Keratinocyte (primary cell): Measurements from ENCODE around the gene LDLRAP1. TPM values are rescaled to one million over a fixed set of nuclear protein-coding genes. Genes with fewer than 3 reads are reported as not detected.

Experiments used
- DNase-seq: peaks from one replicate; pipeline ENCODE4 v3.0.0-alpha.2; 2011; ENCODE audit warnings: low read depth, missing footprints, low spot score
- FAIRE-seq: peaks from 2 replicates; lab custom pipeline; 2011; peaks lifted over from hg19 to GRCh38; lab: Jason Lieb, UNC
- H2AFZ ChIP-seq: 2 replicates; pipeline ENCODE4 v1.6.0; 2012; ENCODE audit warnings: low read length, control low read depth, inconsistent platforms; ENCODE audit not compliant: control insufficient read depth
- H3K27ac ChIP-seq: 2 replicates; pipeline ENCODE4 v1.5.1; 2011; ENCODE audit warnings: low read length; ENCODE audit not compliant: control insufficient read depth, insufficient read depth
- H3K27me3 ChIP-seq: 3 replicates; pipeline ENCODE4 v1.6.0; 2011; ENCODE audit warnings: low read length; ENCODE audit not compliant: control insufficient read depth, insufficient read depth; ENCODE audit errors: extremely low read depth
- H3K36me3 ChIP-seq, 2 experiments: 2 replicates in 1 of 2; 3 replicates in 1 of 2; pipeline ENCODE4 v1.5.1; 2011; ENCODE audit warnings: low read length in 2 of 2, mild to moderate bottlenecking in 1 of 2; ENCODE audit not compliant: control insufficient read depth in 2 of 2, insufficient read depth in 2 of 2; ENCODE audit errors: extremely low read depth in 1 of 2
- H3K4me1 ChIP-seq: 3 replicates; pipeline ENCODE4 v1.5.1; 2011; ENCODE audit warnings: low read length; ENCODE audit not compliant: control insufficient read depth, insufficient read depth; ENCODE audit errors: extremely low read depth
- H3K4me2 ChIP-seq: 3 replicates; pipeline ENCODE4 v1.6.0; 2011; ENCODE audit warnings: low read depth, low read length; ENCODE audit not compliant: control insufficient read depth, insufficient read depth; ENCODE audit errors: extremely low read depth
- H3K4me3 ChIP-seq, 3 experiments: fragments of 200-600 bp in 1 of 3; sonication (generic) in 1 of 3; 2 replicates in 2 of 3; 3 replicates in 1 of 3; pipeline ENCODE4 v1.5.1; 2011 to 2016; ENCODE audit warnings: low read length in 3 of 3, mild to moderate bottlenecking in 3 of 3, control low read depth in 2 of 3, inconsistent platforms in 1 of 3, low read depth in 1 of 3, mixed read lengths in 1 of 3, mixed run types in 1 of 3, moderate library complexity in 1 of 3; ENCODE audit not compliant: control insufficient read depth in 2 of 3, insufficient read depth in 2 of 3; ENCODE audit errors: extremely low read depth in 1 of 3
- H3K79me2 ChIP-seq: 2 replicates; pipeline ENCODE4 v1.6.0; 2012; ENCODE audit warnings: low read length; ENCODE audit not compliant: control insufficient read depth, insufficient read depth
- H3K9ac ChIP-seq: 3 replicates; pipeline ENCODE4 v1.6.0; 2011; ENCODE audit warnings: low read length; ENCODE audit not compliant: control insufficient read depth, insufficient read depth; ENCODE audit errors: extremely low read depth
- H3K9me1 ChIP-seq: 3 replicates; pipeline ENCODE4 v1.6.0; 2011; ENCODE audit warnings: low read length; ENCODE audit not compliant: control insufficient read depth, insufficient read depth; ENCODE audit errors: extremely low read depth
- H3K9me3 ChIP-seq: 2 replicates; pipeline ENCODE4 v1.5.1; 2012; ENCODE audit warnings: low read depth, low read length; ENCODE audit not compliant: control insufficient read depth
- H4K20me1 ChIP-seq: 3 replicates; pipeline ENCODE4 v1.6.0; 2011; ENCODE audit warnings: low read length; ENCODE audit not compliant: control insufficient read depth, insufficient read depth; ENCODE audit errors: extremely low read depth
- CTCF ChIP-seq, 3 experiments: IDR thresholded peaks in 1 of 3; conservative IDR thresholded peaks in 1 of 3; optimal IDR thresholded peaks in 1 of 3; 2 replicates in 2 of 3; 3 replicates in 1 of 3; pipeline versions ENCODE3 to v1.5.1; 2011; ENCODE audit warnings: low read length in 3 of 3, mild to moderate bottlenecking in 3 of 3, moderate library complexity in 2 of 3, control low read depth in 1 of 3, inconsistent platforms in 1 of 3; ENCODE audit not compliant: insufficient read depth in 2 of 3; ENCODE audit errors: extremely low read depth in 1 of 3
- EZH2 ChIP-seq: IDR thresholded peaks from one replicate; pipeline ENCODE4 v1.6.1; 2012; ENCODE audit warnings: inconsistent platforms, mild to moderate bottlenecking, low read length, moderate library complexity
- dilution Hi-C: fragments of 300-500 bp; cut with MboI; formaldehyde crosslinking; loops from one replicate; pipeline ENCODE4 v1.7.0; 2020; ENCODE audit warnings: low sequenced_read_pairs; ENCODE audit not compliant: extremely low pct_ligation_motif_present
- polyA plus RNA-seq, 5 experiments: library from polyadenylated mRNA; depleted of rRNA in 3 of 5; stranded (reverse) in 3 of 5; stranded (forward) in 1 of 5; unstranded in 1 of 5; fragments of >200 nt; gene quantifications; 1 replicate in 1 of 5; 2 replicates in 3 of 5; 3 replicates in 1 of 5; pipeline versions ENCODE4 v1.2.1 to v1.2.3, GENCODE V29; 2011 to 2012; ENCODE audit warnings: missing spikeins in 2 of 5, low read depth in 1 of 5, low replicate concordance in 1 of 5

LDLRAP1 gene
- polyA plus RNA-seq, 1 donor (not counting 4 experiments of a cell fraction or from before 2014, with no cell fraction given) = 22.3 TPM

GRCh38 chr1:25560788-25561187 lies 17.4 kb downstream of the LDLRAP1 start:
- no peaks in the 10 kb centered on the region for H3K9me1 ChIP-seq
- no peaks in the 10 kb centered on the region for H3K79me2 ChIP-seq
- no peak overlapping the region for H3K4me3 ChIP-seq
- H3K4me2 ChIP-seq = peak overlapping the region; percentile 39
- H3K27ac ChIP-seq = peak overlapping the region; percentile 17
- peaks cover 18 to 27% of the 10 kb centered on the region in 2 experiments for H3K36me3 ChIP-seq
- no peak overlapping the region for H3K9ac ChIP-seq
- H3K27me3 ChIP-seq = no peaks in the 10 kb centered on the region
- dilution Hi-C loops = no loop called here
- no peaks in the 10 kb centered on the region for H4K20me1 ChIP-seq
- FAIRE-seq (peak; percentile 94), DNase-seq (no peak)
- H2AFZ ChIP-seq = no peak overlapping the region
- H3K4me1 ChIP-seq = peaks cover 44% of the 10 kb centered on the region
- H3K9me3 ChIP-seq = no peaks in the 10 kb centered on the region
- no peak for TF ChIP-seq CTCF (optimal IDR thresholded peaks at IDR 0.05 in 1 of 3, IDR thresholded peaks at IDR 0.05 in 1 of 3, conservative IDR thresholded peaks at IDR 0.05 in 1 of 3; ENCODE audit: extremely low read depth in 1 of 3, insufficient read depth in 2 of 3, low read length in 3 of 3)
- TF ChIP-seq EZH2 = no peak

GRCh38 chr1:25561421-25562100 lies 18.2 kb downstream of the LDLRAP1 start:
- Histone ChIP-seq H3K79me2 (no peaks in the 10 kb centered on the region), H3K4me3 (no peak overlapping the region), H3K27ac (peak overlapping the region; percentile 17), H3K9me1 (no peaks in the 10 kb centered on the region), H3K4me2 (peak overlapping the region; percentile 39), H4K20me1 (no peaks in the 10 kb centered on the region), H3K9ac (no peak overlapping the region), H3K36me3 (peaks cover 18 to 27% of the 10 kb centered on the region in 2 experiments), H3K27me3 (no peaks in the 10 kb centered on the region), H3K4me1 (peaks cover 44% of the 10 kb centered on the region), H2AFZ (no peak overlapping the region), H3K9me3 (no peaks in the 10 kb centered on the region)
- FAIRE-seq (peak; percentile 48), DNase-seq (no peak)
- TF ChIP-seq CTCF (optimal IDR thresholded peaks at IDR 0.05 in 1 of 3, IDR thresholded peaks at IDR 0.05 in 1 of 3, conservative IDR thresholded peaks at IDR 0.05 in 1 of 3; ENCODE audit: extremely low read depth in 1 of 3, insufficient read depth in 2 of 3, low read length in 3 of 3) (no peak), EZH2 (no peak)
- dilution Hi-C loops = no loop called here
